ENCODE measurements around the gene ACVR1. TPM values are rescaled to one million over a fixed set of nuclear protein-coding genes. Genes with fewer than 3 reads are reported as not detected.

Gene ACVR1
- total and polyA plus RNA-seq, 5 donors from 2014 or later, result 14.1 to 64.2 (median 19.4) TPM

DNA sequence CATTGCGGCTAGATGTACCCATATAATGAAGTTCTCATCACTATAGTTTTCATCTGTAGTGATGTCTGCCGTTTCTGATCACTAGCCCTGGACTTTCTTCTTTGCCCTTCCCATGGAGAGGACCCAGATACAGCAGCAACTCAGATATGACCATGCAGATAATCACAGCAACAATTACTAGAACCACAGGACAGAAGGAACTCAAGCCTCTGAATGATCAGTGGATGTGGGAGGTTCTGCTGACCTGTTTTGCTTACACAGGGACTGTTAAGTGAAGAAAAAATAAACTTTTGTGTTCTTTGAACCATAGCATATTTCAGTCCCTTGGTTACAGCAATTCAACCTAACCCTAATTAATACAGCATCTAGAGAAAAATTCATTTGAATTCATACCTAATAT lies 62.7 kb downstream of the ACVR1 start:
- no peaks in the 10 kb centered on the region for H3K9me3 Mint-ChIP-seq
- no peak overlapping the region for H3K4me3 Mint-ChIP-seq
- peaks cover 53% of the 10 kb centered on the region for H3K36me3 Mint-ChIP-seq
- no peaks in the 10 kb centered on the region for H3K27me3 ChIP-seq (ENCODE audit: control insufficient read depth, insufficient read depth, low read length)
- no peaks in the 10 kb centered on the region for H3K9me3 ChIP-seq (ENCODE audit: control insufficient read depth in 2 of 2, low read length in 2 of 2)
- no peaks in the 10 kb centered on the region for H3K27me3 Mint-ChIP-seq
- peaks cover 45% of the 10 kb centered on the region for H3K36me3 ChIP-seq (ENCODE audit: control insufficient read depth, insufficient read depth, low read length)
- DNase-seq (no peak), ATAC-seq (ENCODE audit: low read depth in 2 of 2) (no peak)
- H3K27ac Mint-ChIP-seq, result no peak overlapping the region
- H3K4me1 ChIP-seq (ENCODE audit: control insufficient read depth, insufficient read depth, low read length, poor library complexity, severe bottlenecking), result no peaks in the 10 kb centered on the region
- H3K4me1 Mint-ChIP-seq, result peaks cover 17 to 29% (median 22%) of the 10 kb centered on the region in 4 donors
- H3K4me3 ChIP-seq (ENCODE audit: low read depth, low read length), result no peak overlapping the region
- H3K27ac ChIP-seq (ENCODE audit: insufficient read depth, low read length, poor library complexity, severe bottlenecking), result no peak overlapping the region

DNA sequence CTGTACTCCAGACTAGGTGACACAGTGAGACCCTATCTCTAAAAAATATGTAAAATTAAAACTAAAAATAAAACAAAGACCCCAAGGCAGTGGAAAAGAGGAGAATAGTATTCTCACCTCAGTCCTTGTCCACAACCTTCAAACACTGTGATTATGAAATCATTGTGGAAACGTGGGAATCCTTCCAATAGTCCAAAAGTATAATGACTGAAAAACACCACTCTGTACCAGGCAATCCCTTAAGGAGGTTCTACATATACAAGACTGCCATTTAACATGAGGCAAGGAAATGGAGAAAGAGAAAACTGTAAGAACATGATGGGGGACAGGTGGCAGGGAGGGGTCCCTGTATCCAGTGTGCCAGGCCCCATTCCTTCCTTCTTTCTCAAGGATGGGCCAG lies 66.1 kb downstream of the ACVR1 start:
- H3K4me3 ChIP-seq (ENCODE audit: low read depth, low read length), result no peak overlapping the region
- H3K27ac ChIP-seq (ENCODE audit: insufficient read depth, low read length, poor library complexity, severe bottlenecking), result no peak overlapping the region
- H3K4me1 ChIP-seq (ENCODE audit: control insufficient read depth, insufficient read depth, low read length, poor library complexity, severe bottlenecking), result peaks cover 4% of the 10 kb centered on the region
- no peak for DNase-seq
- Mint-ChIP-seq H3K36me3 (peaks cover 54% of the 10 kb centered on the region), H3K4me1 (peaks cover 23 to 46% (median 40%) of the 10 kb centered on the region in 4 donors), H3K9me3 (no peaks in the 10 kb centered on the region), H3K27me3 (no peaks in the 10 kb centered on the region), H3K27ac (peak overlapping the region in 1 of 3 donors; percentile 0), H3K4me3 (no peak overlapping the region)
- H3K9me3 ChIP-seq (ENCODE audit: control insufficient read depth in 2 of 2, low read length in 2 of 2), result no peaks in the 10 kb centered on the region
- H3K36me3 ChIP-seq (ENCODE audit: control insufficient read depth, insufficient read depth, low read length), result peaks cover 18% of the 10 kb centered on the region
- ATAC-seq (ENCODE audit: low read depth in 2 of 2), result no peak
- no peaks in the 10 kb centered on the region for H3K27me3 ChIP-seq (ENCODE audit: control insufficient read depth, insufficient read depth, low read length)

DNA sequence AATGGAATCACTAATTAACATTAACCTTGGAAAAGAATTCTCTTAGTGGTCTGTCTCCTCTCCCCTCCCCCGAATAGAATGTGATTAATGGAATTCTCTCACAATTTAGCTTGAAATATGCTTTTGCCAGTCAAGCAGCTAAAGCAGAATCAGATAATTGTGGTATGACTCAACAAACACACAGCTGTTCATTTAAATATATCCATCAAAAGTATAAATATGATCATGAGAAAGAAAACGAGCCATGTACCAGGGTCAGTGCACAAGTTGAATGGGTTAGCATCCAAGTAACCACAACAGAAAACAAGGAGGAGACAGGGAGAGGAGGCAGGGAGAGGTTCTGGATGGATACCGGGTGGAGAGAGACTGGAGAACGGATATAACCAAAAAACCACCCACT lies 66.9 kb downstream of the ACVR1 start:
- no peaks in the 10 kb centered on the region for H3K27me3 ChIP-seq (ENCODE audit: control insufficient read depth, insufficient read depth, low read length)
- H3K9me3 ChIP-seq (ENCODE audit: control insufficient read depth in 2 of 2, low read length in 2 of 2), result no peaks in the 10 kb centered on the region
- H3K4me3 Mint-ChIP-seq, result no peak overlapping the region
- no peak for ATAC-seq (ENCODE audit: low read depth in 2 of 2)
- peaks cover 59% of the 10 kb centered on the region for H3K36me3 Mint-ChIP-seq
- peak overlapping the region; percentile 0 to 37 (median 10) for H3K27ac Mint-ChIP-seq
- peaks cover 23 to 51% (median 42%) of the 10 kb centered on the region in 4 donors for H3K4me1 Mint-ChIP-seq
- peaks cover 18% of the 10 kb centered on the region for H3K36me3 ChIP-seq (ENCODE audit: control insufficient read depth, insufficient read depth, low read length)
- H3K4me1 ChIP-seq (ENCODE audit: control insufficient read depth, insufficient read depth, low read length, poor library complexity, severe bottlenecking), result peaks cover 4% of the 10 kb centered on the region
- no peaks in the 10 kb centered on the region for H3K9me3 Mint-ChIP-seq
- no peak overlapping the region for H3K4me3 ChIP-seq (ENCODE audit: low read depth, low read length)
- no peak for DNase-seq
- H3K27ac ChIP-seq (ENCODE audit: insufficient read depth, low read length, poor library complexity, severe bottlenecking), result no peak overlapping the region
- no peaks in the 10 kb centered on the region for H3K27me3 Mint-ChIP-seq

DNA sequence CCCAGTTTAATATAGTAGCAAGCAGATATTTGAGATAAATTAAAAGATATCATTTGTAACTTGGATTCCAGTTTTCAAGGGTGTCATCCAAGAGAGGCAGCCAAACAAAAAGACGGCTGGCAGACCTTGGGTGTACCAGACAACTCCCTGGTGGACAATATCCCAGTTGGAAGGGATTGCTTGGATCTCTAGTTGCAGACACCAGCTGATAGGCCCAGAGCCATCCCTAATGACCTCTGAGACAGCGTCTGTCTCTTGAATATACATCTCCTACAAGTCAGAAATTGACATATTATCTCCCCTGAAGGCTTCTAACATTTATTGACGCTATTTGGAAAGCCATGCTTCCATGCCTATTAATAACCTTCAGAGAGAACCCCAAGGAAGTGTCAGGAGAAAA lies 67.7 kb downstream of the ACVR1 start:
- H3K9me3 ChIP-seq (ENCODE audit: control insufficient read depth in 2 of 2, low read length in 2 of 2), result no peaks in the 10 kb centered on the region

DNA sequence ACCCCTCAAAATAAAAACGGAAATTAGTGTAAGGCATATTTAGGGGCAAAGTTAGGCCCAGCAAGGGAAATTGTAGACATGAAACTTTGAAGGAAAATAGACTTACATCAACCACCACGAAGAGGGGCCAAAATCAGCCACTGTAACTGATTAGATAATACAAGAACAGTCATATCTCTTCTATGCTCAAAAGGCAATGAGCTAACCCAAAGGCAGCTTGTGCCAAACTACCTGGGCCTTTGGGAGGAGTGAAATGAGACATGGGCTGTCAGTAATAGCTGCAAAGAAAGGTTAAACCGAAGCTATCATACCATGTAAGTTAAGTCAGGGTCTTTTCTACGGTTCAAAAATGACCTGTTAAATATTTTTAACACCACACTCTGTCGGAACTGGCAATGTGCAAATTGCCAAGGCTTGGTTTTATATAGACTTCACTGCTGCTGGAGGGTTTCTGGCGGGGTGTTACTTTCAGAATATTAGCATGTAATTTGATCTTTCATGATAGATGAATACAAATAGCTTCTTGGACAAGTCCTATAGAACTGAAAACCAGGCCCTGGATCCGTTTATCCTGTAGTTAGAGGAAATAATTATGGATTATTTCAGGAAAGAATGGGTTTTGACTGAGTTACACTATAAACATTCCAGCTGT lies 69.6 kb downstream of the ACVR1 start:
- peaks cover 16% of the 10 kb centered on the region for H3K36me3 ChIP-seq (ENCODE audit: control insufficient read depth, insufficient read depth, low read length)
- no peak for DNase-seq
- peaks cover 4% of the 10 kb centered on the region for H3K4me1 ChIP-seq (ENCODE audit: control insufficient read depth, insufficient read depth, low read length, poor library complexity, severe bottlenecking)
- no peaks in the 10 kb centered on the region for H3K27me3 ChIP-seq (ENCODE audit: control insufficient read depth, insufficient read depth, low read length)
- Mint-ChIP-seq H3K4me3 (peak overlapping the region in 1 of 4 donors; percentile 64), H3K27me3 (no peaks in the 10 kb centered on the region), H3K4me1 (peaks cover 23 to 38% (median 35%) of the 10 kb centered on the region in 4 donors), H3K27ac (peak overlapping the region in 2 of 3 donors; percentile 66 to 74), H3K36me3 (peaks cover 48% of the 10 kb centered on the region), H3K9me3 (no peaks in the 10 kb centered on the region)
- H3K9me3 ChIP-seq (ENCODE audit: control insufficient read depth in 2 of 2, low read length in 2 of 2), result no peaks in the 10 kb centered on the region
- no peak overlapping the region for H3K27ac ChIP-seq (ENCODE audit: insufficient read depth, low read length, poor library complexity, severe bottlenecking)
- ATAC-seq (ENCODE audit: low read depth in 2 of 2), result no peak
- H3K4me3 ChIP-seq (ENCODE audit: low read depth, low read length), result no peak overlapping the region

More for the DNA sequence above, 67.7 kb downstream of the ACVR1 start:
- no peak overlapping the region for H3K27ac Mint-ChIP-seq
- no peak overlapping the region for H3K4me3 Mint-ChIP-seq
- H3K4me1 ChIP-seq (ENCODE audit: control insufficient read depth, insufficient read depth, low read length, poor library complexity, severe bottlenecking), result peaks cover 4% of the 10 kb centered on the region
- peaks cover 23 to 44% (median 40%) of the 10 kb centered on the region in 4 donors for H3K4me1 Mint-ChIP-seq
- no peak overlapping the region for H3K27ac ChIP-seq (ENCODE audit: insufficient read depth, low read length, poor library complexity, severe bottlenecking)
- no peak for ATAC-seq (ENCODE audit: low read depth in 2 of 2)
- DNase-seq, result no peak
- H3K4me3 ChIP-seq (ENCODE audit: low read depth, low read length), result no peak overlapping the region
- no peaks in the 10 kb centered on the region for H3K27me3 ChIP-seq (ENCODE audit: control insufficient read depth, insufficient read depth, low read length)
- H3K27me3 Mint-ChIP-seq, result no peaks in the 10 kb centered on the region
- H3K36me3 Mint-ChIP-seq, result peaks cover 54% of the 10 kb centered on the region
- no peaks in the 10 kb centered on the region for H3K9me3 Mint-ChIP-seq
- peaks cover 17% of the 10 kb centered on the region for H3K36me3 ChIP-seq (ENCODE audit: control insufficient read depth, insufficient read depth, low read length)

DNA sequence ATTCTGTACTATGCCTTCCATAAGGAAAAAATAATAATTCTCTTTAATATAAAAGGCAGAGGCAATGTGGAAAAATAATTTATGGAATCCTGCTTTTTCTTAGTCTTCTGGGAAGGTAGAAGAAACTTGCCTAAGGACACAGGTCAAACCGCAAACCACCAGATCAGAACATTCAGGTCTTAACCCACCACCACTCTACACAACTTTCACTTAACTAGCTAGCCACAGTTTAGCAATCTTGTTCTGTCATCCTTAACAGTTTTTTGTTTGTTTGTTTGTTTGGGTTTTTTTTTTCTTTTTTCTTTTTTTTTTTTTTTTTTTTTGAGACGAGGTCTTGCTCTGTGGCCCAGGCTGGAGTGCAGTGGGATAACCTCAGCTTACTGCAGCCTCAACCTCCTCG lies 70.6 kb downstream of the ACVR1 start:
- no peak overlapping the region for H3K27ac ChIP-seq (ENCODE audit: insufficient read depth, low read length, poor library complexity, severe bottlenecking)

DNA sequence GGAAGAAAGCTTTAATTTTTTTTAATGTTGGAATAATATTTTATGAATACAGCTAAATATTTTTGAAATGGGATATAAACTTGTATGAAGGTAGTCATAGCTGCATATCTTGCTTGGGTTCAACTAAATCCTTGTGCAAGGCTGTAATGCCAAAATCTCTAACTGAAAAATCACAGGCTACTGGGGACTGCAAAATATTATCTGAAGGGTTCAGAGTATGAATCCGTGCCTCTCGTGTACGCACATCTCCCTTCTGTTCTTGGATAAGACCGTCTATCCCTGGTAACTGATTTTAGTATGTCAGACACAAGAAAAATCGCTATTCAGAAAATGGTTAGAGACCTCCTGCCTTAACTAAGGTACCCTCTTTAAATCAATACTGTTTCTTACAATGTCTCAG lies 71.8 kb downstream of the ACVR1 start:
- H3K27ac Mint-ChIP-seq, result peak overlapping the region in 1 of 3 donors; percentile 30
- DNase-seq (no peak), ATAC-seq (ENCODE audit: low read depth in 2 of 2) (no peak)
- no peak overlapping the region for H3K27ac ChIP-seq (ENCODE audit: insufficient read depth, low read length, poor library complexity, severe bottlenecking)
- H3K4me3 Mint-ChIP-seq, result no peak overlapping the region
- peaks cover 46% of the 10 kb centered on the region for H3K36me3 Mint-ChIP-seq
- H3K9me3 ChIP-seq (ENCODE audit: control insufficient read depth in 2 of 2, low read length in 2 of 2), result no peaks in the 10 kb centered on the region
- H3K36me3 ChIP-seq (ENCODE audit: control insufficient read depth, insufficient read depth, low read length), result peaks cover 7% of the 10 kb centered on the region
- no peaks in the 10 kb centered on the region for H3K27me3 Mint-ChIP-seq
- no peaks in the 10 kb centered on the region for H3K27me3 ChIP-seq (ENCODE audit: control insufficient read depth, insufficient read depth, low read length)
- no peak overlapping the region for H3K4me3 ChIP-seq (ENCODE audit: low read depth, low read length)
- H3K9me3 Mint-ChIP-seq, result no peaks in the 10 kb centered on the region
- peaks cover 4% of the 10 kb centered on the region for H3K4me1 ChIP-seq (ENCODE audit: control insufficient read depth, insufficient read depth, low read length, poor library complexity, severe bottlenecking)
- peaks cover 25 to 32% (median 30%) of the 10 kb centered on the region in 4 donors for H3K4me1 Mint-ChIP-seq

More for the DNA sequence above, 70.6 kb downstream of the ACVR1 start:
- Mint-ChIP-seq H3K36me3 (peaks cover 43% of the 10 kb centered on the region), H3K27ac (no peak overlapping the region), H3K4me1 (peaks cover 27 to 31% (median 30%) of the 10 kb centered on the region in 4 donors), H3K4me3 (no peak overlapping the region), H3K9me3 (no peaks in the 10 kb centered on the region), H3K27me3 (no peaks in the 10 kb centered on the region)
- peaks cover 4% of the 10 kb centered on the region for H3K4me1 ChIP-seq (ENCODE audit: control insufficient read depth, insufficient read depth, low read length, poor library complexity, severe bottlenecking)
- no peak overlapping the region for H3K4me3 ChIP-seq (ENCODE audit: low read depth, low read length)
- DNase-seq, result no peak
- ATAC-seq (ENCODE audit: low read depth in 2 of 2), result no peak
- peaks cover 9% of the 10 kb centered on the region for H3K36me3 ChIP-seq (ENCODE audit: control insufficient read depth, insufficient read depth, low read length)
- no peaks in the 10 kb centered on the region for H3K27me3 ChIP-seq (ENCODE audit: control insufficient read depth, insufficient read depth, low read length)
- no peaks in the 10 kb centered on the region for H3K9me3 ChIP-seq (ENCODE audit: control insufficient read depth in 2 of 2, low read length in 2 of 2)

DNA sequence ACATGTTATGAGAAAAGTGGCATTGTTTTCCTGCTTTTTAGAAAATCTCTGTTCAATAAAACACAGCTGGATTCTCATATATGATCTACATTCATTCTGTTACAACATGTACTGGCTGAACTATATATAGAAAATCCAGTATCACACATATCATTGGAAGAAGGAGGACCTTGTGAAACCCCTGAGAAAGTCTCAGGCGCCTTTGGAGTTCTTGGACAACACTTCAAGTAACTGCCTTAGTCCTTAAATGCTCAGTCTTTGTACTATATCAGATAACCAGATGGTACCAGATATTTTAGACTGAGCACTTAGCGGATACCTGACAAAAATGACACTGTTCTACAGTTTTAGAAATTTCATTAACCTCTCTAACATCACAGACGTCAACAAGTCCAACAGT lies 72.2 kb downstream of the ACVR1 start:
- H3K27me3 ChIP-seq (ENCODE audit: control insufficient read depth, insufficient read depth, low read length), result no peaks in the 10 kb centered on the region
- H3K4me1 ChIP-seq (ENCODE audit: control insufficient read depth, insufficient read depth, low read length, poor library complexity, severe bottlenecking), result peaks cover 4% of the 10 kb centered on the region
- Mint-ChIP-seq H3K36me3 (peaks cover 45% of the 10 kb centered on the region), H3K4me3 (no peak overlapping the region), H3K4me1 (peaks cover 22 to 32% (median 28%) of the 10 kb centered on the region in 4 donors), H3K9me3 (no peaks in the 10 kb centered on the region), H3K27ac (no peak overlapping the region), H3K27me3 (no peaks in the 10 kb centered on the region)
- H3K4me3 ChIP-seq (ENCODE audit: low read depth, low read length), result no peak overlapping the region
- no peak for DNase-seq
- H3K27ac ChIP-seq (ENCODE audit: insufficient read depth, low read length, poor library complexity, severe bottlenecking), result no peak overlapping the region
- no peak for ATAC-seq (ENCODE audit: low read depth in 2 of 2)
- H3K9me3 ChIP-seq (ENCODE audit: control insufficient read depth in 2 of 2, low read length in 2 of 2), result no peaks in the 10 kb centered on the region
- peaks cover 11% of the 10 kb centered on the region for H3K36me3 ChIP-seq (ENCODE audit: control insufficient read depth, insufficient read depth, low read length)

Data from CD4-positive, CD25-positive, alpha-beta regulatory T cell (primary cell).